ENCODE results near the gene SUPT20HL1. TPM values are rescaled to one million over a fixed set of nuclear protein-coding genes. Genes with fewer than 3 reads are reported as not detected.
A peak's percentile ranks its signal among the peaks of the same experiment; 100 is the strongest.

The SUPT20HL1 gene
- total and polyA plus RNA-seq, 10 donors = not detected

DNA sequence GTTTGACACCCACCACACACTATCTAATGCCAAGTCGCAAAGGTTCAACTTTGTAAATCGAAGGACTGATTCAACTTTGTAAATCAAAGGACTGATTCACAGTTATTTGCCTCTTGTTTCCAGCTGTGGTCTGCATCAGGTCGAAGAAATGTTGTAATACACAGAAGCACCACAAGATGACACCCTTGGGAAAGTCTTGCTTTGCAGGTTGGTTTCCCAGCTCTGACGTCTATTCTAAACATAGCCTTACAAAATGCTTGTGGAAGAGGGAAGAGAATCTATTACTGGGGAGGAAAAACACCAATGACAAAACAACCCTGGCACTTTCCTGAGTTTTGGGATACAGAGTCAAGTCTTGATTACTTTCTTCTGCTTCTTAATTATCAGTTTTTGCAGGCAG, 35.3 kb downstream of the SUPT20HL1 start:
- H3K27ac ChIP-seq = no peak overlapping the region
- no peaks in the 10 kb centered on the region for H3K9me3 ChIP-seq
- no peak for DNase-seq
- no peaks in the 10 kb centered on the region for H3K4me1 ChIP-seq
- no peaks in the 10 kb centered on the region for H3K36me3 ChIP-seq
- WGBS, 5 donors = 2 to 5% (median 2%) methylated on average over 4 of the region's 4 CpGs
- H3K27me3 ChIP-seq (replicated peaks in 1 of 7) = peaks cover 0 to 28% (median 0%) of the 10 kb centered on the region in 7 donors
- intact Hi-C loops (cut with DNase I; ENCODE audit: low total_unique reads) = no loop called here
- H3K4me3 ChIP-seq = no peak overlapping the region
- TF ChIP-seq POLR2A (IDR thresholded peaks at IDR 0.05) (no peak), POLR2AphosphoS5 (IDR thresholded peaks at IDR 0.05) (no peak), CTCF (IDR thresholded peaks at IDR 0.05 in 8 of 11, conservative IDR thresholded peaks at IDR 0.05 in 3 of 11) (peak in 10 of 11 experiments; percentile 37 to 81 (median 65))

DNA sequence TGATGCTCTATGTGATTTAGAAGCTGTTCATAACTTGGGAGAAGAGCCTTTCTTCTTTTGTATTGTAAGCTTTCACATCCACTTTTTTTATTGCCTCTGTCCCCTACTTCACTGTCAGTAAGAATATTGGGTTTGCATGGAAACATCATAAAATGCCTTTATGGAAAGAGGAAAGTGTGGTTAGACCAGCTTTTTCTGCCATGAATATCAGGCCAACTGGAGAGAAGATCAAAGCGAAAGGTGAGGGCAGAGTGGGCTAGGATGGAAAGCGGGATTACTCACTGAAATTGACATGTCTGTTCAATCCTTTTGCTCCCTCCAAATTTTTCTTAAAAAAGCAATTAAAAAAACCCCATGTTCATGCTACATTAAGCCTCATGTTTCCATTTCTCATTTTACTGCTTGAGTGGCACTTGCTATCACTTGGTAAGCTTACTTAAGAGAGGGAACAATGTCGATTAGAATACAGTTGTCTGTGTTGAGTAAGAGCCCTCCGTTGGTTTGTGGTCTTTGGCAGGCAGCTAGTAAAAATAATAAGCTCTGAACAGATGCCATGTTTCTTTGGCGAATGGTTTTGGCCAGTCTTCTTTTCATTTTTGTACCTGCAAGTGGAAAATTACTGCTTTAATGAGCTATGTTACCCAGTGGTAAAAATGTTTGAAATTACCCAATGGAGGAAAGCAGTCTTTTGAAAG, 35.9 kb downstream of the SUPT20HL1 start:
- 54 to 85% (median 61%) methylated on average over 5 of the region's 5 CpGs for WGBS, 5 donors
- no peaks in the 10 kb centered on the region for H3K9me3 ChIP-seq
- peaks cover 0 to 24% (median 0%) of the 10 kb centered on the region in 7 donors for H3K27me3 ChIP-seq (replicated peaks in 1 of 7)
- no peaks in the 10 kb centered on the region for H3K4me1 ChIP-seq
- no peak overlapping the region for H3K4me3 ChIP-seq
- no peak overlapping the region for H3K27ac ChIP-seq
- no peak for DNase-seq
- no peak for TF ChIP-seq CTCF (IDR thresholded peaks at IDR 0.05 in 8 of 11, conservative IDR thresholded peaks at IDR 0.05 in 3 of 11)
- TF ChIP-seq POLR2AphosphoS5 (IDR thresholded peaks at IDR 0.05) = no peak
- H3K36me3 ChIP-seq = no peaks in the 10 kb centered on the region
- intact Hi-C loops (cut with DNase I; ENCODE audit: low total_unique reads) = no loop called here

GRCh38 chrX:24396931-24397279, 36.5 kb downstream of the SUPT20HL1 start:
- no peaks in the 10 kb centered on the region for H3K4me1 ChIP-seq
- peaks cover 0 to 20% (median 0%) of the 10 kb centered on the region in 7 donors for H3K27me3 ChIP-seq (replicated peaks in 1 of 7)
- no peaks in the 10 kb centered on the region for H3K9me3 ChIP-seq
- intact Hi-C loops (cut with DNase I; ENCODE audit: low total_unique reads) = no loop called here
- TF ChIP-seq POLR2A (IDR thresholded peaks at IDR 0.05) (no peak), POLR2AphosphoS5 (IDR thresholded peaks at IDR 0.05) (no peak), CTCF (IDR thresholded peaks at IDR 0.05 in 8 of 11, conservative IDR thresholded peaks at IDR 0.05 in 3 of 11) (no peak)
- H3K36me3 ChIP-seq = no peaks in the 10 kb centered on the region
- WGBS, 5 donors = 56 to 81% (median 77%) methylated on average over 1 of the region's 1 CpG
- no peak overlapping the region for H3K27ac ChIP-seq
- no peak overlapping the region for H3K4me3 ChIP-seq
- no peak for DNase-seq

GRCh38 chrX:24398766-24399165, 38.3 kb downstream of the SUPT20HL1 start:
- no peak for DNase-seq
- no peak for TF ChIP-seq POLR2AphosphoS5 (IDR thresholded peaks at IDR 0.05)
- no peak for TF ChIP-seq POLR2A (IDR thresholded peaks at IDR 0.05)
- TF ChIP-seq CTCF (IDR thresholded peaks at IDR 0.05 in 8 of 11, conservative IDR thresholded peaks at IDR 0.05 in 3 of 11) = no peak
- H3K4me3 ChIP-seq = no peak overlapping the region
- H3K4me1 ChIP-seq = no peaks in the 10 kb centered on the region
- H3K9me3 ChIP-seq = no peaks in the 10 kb centered on the region
- 74 to 96% (median 91%) methylated on average over 2 of the region's 2 CpGs for WGBS, 5 donors
- intact Hi-C loops (cut with DNase I; ENCODE audit: low total_unique reads) = loop anchor here (2.0 kb wide), 1 partner anchor 98 kb away; no protein-coding TSS in a partner anchor
- peaks cover 0 to 6% (median 0%) of the 10 kb centered on the region in 7 donors for H3K27me3 ChIP-seq (replicated peaks in 1 of 7)
- H3K27ac ChIP-seq = no peak overlapping the region
- no peaks in the 10 kb centered on the region for H3K36me3 ChIP-seq

Measured in spleen (tissue), 11 donors.